ENCODE measurements around the gene SLC26A5. TPM values are rescaled to one million over a fixed set of nuclear protein-coding genes. Genes with fewer than 3 reads are reported as not detected.

Gene SLC26A5
- total RNA-seq, 2 experiments from 2014 or later: not detected

DNA sequence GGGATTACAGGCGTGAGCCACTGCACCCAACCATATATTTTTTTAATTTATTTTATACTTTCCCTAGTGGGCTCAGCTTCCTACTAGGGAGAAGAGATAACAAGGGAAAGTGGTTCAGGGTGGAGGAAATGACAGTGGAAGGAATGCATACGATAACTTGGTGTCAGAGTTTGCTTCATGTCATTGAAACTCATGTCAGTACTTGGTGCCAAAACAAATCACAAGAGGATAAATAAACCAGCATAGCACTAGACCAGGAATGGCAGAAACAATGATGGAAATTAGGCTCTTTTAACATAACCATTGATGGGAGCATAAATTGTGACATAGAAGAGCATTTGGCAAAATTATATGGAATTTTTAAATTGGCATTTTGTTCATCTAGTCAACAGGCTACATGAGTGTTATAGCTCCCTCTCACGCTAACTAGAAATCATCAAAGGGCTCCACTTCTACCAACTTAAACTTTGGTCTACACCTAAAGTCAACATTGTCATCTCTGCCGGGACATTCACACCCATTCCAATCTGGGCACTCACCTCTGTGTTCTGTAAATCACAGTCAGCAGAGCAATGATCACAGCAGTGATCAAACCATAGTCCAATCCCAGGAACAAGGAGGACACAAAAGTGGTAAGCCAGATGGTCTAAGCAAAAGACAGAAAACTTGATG is 57.4 kb downstream of the SLC26A5 start:
- Mint-ChIP-seq H3K27me3 (peaks cover 3% of the 10 kb centered on the region), H3K9me3 (no peaks in the 10 kb centered on the region)
- DNase-seq: no peak

DNA sequence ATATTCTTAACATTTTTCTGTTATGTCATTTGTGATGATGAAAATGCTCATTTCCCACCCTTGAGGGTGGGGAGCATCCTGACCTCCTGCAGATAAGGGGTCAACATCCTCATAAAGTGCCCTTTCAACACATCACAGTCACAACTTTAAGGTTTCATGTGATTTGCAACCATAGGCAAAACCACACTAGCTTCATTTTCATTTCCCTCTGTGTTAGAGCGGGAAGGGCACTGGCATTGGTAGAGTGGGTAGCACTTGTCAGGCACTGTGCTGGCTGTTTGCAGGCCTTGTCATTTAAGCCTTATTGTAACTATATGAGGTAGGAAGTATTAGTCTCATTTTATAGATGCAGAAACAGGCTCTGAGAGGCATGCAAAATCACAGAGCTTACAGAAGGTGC is 58.8 kb downstream of the SLC26A5 start:
- H3K36me3 Mint-ChIP-seq: no peaks in the 10 kb centered on the region
- no peaks in the 10 kb centered on the region for H3K4me1 Mint-ChIP-seq
- DNase-seq: no peak
- H3K27me3 Mint-ChIP-seq: peaks cover 3% of the 10 kb centered on the region
- H3K4me3 Mint-ChIP-seq: no peak overlapping the region
- H3K27ac Mint-ChIP-seq: no peak overlapping the region
- no peaks in the 10 kb centered on the region for H3K9me3 Mint-ChIP-seq

More for the DNA sequence above, 57.4 kb downstream of the SLC26A5 start:
- H3K4me3 Mint-ChIP-seq: no peak overlapping the region
- no peak overlapping the region for H3K27ac Mint-ChIP-seq
- H3K4me1 Mint-ChIP-seq: no peaks in the 10 kb centered on the region
- H3K36me3 Mint-ChIP-seq: no peaks in the 10 kb centered on the region

DNA sequence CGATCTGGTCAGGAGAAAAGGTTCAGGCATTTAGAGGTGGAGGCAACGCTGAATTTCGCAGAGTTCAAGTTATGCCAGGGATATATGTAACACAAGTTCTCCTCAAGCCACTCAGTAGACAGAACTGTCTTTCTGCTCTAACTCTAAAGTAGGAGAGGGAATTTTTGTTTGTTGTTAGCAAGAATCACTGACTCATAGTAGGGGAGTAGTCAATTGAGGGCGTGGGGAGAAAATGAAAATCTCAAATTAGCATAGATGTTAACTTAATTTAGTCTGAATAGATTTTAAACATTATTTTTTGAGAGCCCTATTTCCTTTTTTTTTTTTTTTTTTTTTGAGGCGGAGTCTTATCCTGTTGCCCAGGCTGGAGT is 64.0 kb downstream of the SLC26A5 start:
- Mint-ChIP-seq H3K36me3 (no peaks in the 10 kb centered on the region), H3K4me3 (no peak overlapping the region), H3K27ac (no peak overlapping the region), H3K27me3 (peaks cover 8% of the 10 kb centered on the region), H3K4me1 (no peaks in the 10 kb centered on the region), H3K9me3 (no peaks in the 10 kb centered on the region)
- DNase-seq: no peak

DNA sequence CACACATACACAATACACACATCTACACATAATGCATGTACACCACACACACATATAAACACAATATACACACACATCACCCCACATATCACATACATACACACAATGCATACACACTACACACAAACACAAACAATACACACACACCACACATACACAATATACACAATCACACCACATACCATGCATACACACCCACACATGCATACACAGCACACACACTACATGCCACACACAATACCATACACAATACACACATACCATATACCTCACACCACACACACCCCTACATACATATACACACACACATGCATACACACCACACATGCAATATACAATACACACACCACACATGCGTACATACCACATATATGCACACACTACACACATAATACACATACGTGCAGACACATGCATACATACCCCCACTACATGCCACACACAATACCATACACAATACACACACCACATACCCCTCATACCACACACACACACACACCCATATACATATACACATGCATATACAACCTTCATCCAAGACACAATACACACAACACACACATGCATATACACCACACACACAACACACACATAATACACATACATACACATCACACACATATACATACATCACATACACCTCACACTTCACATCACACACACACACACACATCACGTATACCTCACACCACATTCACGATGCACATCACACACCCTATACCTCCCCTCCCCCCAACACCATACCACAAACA is 64.6 kb downstream of the SLC26A5 start:
- Mint-ChIP-seq H3K27me3 (peaks cover 8% of the 10 kb centered on the region), H3K4me3 (no peak overlapping the region), H3K27ac (no peak overlapping the region), H3K4me1 (no peaks in the 10 kb centered on the region), H3K9me3 (no peaks in the 10 kb centered on the region), H3K36me3 (no peaks in the 10 kb centered on the region)
- no peak for DNase-seq

DNA sequence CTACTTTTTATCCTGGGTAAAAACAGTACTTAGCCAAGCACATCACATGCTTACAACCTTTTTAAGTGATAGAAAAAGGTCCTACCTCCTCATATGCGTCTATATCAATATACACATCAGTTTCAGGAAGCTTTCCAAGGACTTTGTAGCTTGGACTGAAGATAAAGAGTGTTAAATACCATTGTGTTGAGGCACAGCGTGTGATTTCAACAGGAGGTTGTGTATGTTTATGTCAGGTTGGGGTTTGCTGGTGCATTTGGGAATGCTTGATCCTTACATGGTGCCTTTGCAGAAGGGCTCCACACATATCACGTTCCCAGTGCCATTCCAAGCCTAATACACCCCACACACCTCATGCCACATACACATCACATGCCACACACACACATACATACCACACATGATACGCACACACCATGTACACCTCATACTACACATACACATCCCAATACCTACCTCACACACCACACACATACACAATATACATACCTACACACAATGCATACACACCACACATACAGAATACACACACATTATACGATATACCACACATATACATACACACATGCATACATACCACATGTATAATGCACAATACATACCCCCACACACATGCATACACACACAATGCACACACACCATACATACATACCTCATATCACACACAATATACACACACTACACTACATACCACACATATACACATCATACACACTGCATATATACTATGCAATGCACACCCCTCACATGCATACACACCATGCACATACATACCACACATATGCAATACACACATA is 65.4 kb downstream of the SLC26A5 start:
- Mint-ChIP-seq H3K36me3 (no peaks in the 10 kb centered on the region), H3K27me3 (peaks cover 8% of the 10 kb centered on the region), H3K4me3 (no peak overlapping the region), H3K9me3 (no peaks in the 10 kb centered on the region), H3K27ac (no peak overlapping the region), H3K4me1 (no peaks in the 10 kb centered on the region)
- no peak for DNase-seq

DNA sequence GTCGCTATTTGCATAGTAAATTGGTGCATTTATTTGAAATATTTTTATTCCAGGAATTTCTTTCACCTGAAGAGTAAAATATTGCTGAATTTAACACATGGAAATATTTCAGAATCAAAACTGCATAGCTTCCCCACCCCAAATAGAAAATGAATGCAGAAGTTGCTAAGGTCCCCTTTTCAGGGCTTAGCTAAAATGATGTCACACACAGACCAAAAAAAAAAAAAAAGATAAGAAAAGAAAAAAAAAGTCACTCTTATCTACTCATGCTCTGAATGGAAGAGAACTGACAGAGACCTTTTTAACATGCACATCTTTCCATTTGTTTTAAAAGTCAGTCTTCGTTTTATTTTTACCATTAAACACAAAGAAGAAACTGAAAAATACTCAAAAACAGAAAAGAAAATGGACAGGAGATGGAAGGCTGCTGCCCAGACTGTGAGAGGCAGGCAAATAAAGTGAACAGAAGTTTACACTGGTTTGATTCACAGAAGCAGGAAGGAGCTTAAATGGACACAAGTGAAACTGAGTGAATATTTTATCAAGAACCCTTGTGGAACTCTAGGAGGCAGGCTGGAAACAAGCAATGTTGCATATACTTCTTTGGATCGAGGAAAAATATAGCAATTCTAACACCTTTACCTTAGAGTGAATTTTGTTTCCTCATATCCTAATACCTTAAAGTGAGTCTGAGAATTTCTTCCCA is 66.6 kb downstream of the SLC26A5 start:
- Mint-ChIP-seq H3K9me3 (no peaks in the 10 kb centered on the region), H3K27ac (no peak overlapping the region), H3K4me3 (no peak overlapping the region), H3K36me3 (no peaks in the 10 kb centered on the region), H3K4me1 (no peaks in the 10 kb centered on the region), H3K27me3 (peaks cover 5% of the 10 kb centered on the region)
- no peak for DNase-seq

DNA sequence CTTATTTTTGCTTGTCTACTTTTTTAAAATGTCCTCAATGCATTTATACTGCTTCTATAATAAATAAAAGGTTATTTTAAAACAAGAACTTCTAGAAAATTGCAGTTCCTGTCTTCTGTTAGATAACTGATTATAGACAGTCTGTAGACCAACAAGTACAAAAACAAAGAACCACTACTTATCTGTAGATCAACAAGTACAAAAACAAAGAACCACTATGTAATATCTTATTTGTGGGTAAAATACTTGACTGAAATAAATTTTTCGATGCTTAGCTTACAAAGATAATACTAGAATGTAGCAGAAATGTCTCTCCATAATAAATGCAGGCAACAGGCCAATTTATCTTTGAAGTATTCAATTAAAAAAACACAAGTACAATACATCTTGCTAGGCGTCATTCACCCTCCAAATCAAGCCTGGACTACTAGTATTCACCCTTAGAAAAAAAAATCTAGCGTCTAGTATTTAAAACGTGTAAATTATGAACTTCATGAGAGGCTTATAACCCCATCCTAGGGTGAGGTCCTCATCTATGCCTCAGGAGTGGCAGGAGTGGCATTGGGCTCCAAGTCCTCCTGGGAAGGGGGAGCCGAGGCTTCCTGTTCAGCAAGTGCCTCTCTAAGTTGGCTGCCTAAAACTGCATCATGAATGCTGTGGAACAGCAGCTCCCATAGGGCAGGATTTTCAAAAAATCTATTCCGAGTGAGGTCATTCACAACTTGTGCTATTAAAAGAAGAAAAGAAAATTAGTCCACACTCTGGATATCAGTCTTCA is 72.0 kb downstream of the SLC26A5 start:
- H3K27me3 Mint-ChIP-seq: no peaks in the 10 kb centered on the region
- no peaks in the 10 kb centered on the region for H3K36me3 Mint-ChIP-seq
- no peaks in the 10 kb centered on the region for H3K4me1 Mint-ChIP-seq
- DNase-seq: no peak
- no peak overlapping the region for H3K27ac Mint-ChIP-seq
- no peaks in the 10 kb centered on the region for H3K9me3 Mint-ChIP-seq
- no peak overlapping the region for H3K4me3 Mint-ChIP-seq

DNA sequence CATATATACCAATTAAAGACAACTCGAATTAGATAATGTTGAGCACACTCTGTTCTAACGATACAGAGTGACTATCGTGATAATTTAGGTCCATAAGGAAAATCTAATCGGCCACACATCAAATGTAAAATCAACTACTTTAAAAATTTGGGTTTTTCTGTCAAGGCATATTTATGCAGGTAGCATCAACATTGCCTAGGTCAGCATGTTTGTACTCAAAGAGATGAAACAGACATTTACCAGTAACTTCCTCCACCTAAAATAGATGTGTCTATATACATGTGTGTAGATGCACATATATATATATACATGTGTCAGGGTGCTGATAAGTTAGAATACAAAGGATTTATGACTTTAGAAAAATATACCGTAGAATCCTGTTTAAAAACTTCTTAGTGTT is 76.6 kb downstream of the SLC26A5 start:
- Mint-ChIP-seq H3K4me1 (no peaks in the 10 kb centered on the region), H3K4me3 (no peak overlapping the region), H3K27ac (no peak overlapping the region), H3K36me3 (peaks cover 9% of the 10 kb centered on the region), H3K9me3 (no peaks in the 10 kb centered on the region), H3K27me3 (no peaks in the 10 kb centered on the region)
- no peak for DNase-seq

DNA sequence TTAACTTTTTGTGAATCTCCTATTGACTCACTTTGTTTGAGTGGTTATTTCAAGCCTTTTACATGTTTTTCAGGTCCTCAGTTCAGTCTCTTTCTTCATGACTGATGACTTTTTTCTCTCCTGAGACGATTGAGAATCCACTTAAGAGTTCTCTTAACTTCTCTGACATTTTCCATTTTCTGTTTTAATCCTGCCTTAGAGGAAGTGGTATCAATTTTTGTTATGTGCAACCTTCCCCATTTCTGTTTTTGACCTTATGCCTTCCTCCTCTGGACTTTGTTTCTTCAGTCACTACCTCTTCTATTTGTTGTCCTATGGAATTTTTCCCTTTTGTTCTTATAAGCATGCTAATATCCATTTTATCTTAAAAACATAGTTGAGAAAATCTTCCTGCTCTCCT is 96.2 kb downstream of the SLC26A5 start:
- Mint-ChIP-seq H3K4me3 (peak overlapping the region; percentile 75), H3K27me3 (no peaks in the 10 kb centered on the region), H3K4me1 (peaks cover 44% of the 10 kb centered on the region), H3K27ac (peak overlapping the region; percentile 22), H3K9me3 (no peaks in the 10 kb centered on the region), H3K36me3 (peaks cover 20% of the 10 kb centered on the region)
- DNase-seq: no peak

DNA sequence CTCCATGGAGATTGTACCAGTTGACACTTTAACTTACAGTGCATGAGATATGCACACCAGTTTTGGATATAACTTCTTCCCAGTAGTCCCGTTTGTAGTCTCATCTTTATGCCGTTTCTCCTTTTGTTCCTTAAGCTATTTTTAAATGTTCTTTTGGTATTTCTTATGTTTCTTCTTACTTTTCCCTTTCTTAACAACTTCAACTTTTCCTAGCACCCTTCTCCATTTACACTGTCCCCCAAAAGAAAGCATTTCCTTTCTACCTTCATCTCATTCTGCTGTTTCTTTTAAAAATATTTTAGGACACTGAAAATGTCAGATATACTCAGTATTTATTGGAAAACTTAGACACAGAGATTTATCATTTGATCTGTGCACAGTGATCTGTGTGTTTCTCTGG is 97.0 kb downstream of the SLC26A5 start:
- no peaks in the 10 kb centered on the region for H3K9me3 Mint-ChIP-seq
- H3K4me3 Mint-ChIP-seq: peak overlapping the region; percentile 98
- DNase-seq: no peak
- H3K27ac Mint-ChIP-seq: peak overlapping the region; percentile 64
- H3K27me3 Mint-ChIP-seq: no peaks in the 10 kb centered on the region
- peaks cover 22% of the 10 kb centered on the region for H3K36me3 Mint-ChIP-seq
- peaks cover 44% of the 10 kb centered on the region for H3K4me1 Mint-ChIP-seq

DNA sequence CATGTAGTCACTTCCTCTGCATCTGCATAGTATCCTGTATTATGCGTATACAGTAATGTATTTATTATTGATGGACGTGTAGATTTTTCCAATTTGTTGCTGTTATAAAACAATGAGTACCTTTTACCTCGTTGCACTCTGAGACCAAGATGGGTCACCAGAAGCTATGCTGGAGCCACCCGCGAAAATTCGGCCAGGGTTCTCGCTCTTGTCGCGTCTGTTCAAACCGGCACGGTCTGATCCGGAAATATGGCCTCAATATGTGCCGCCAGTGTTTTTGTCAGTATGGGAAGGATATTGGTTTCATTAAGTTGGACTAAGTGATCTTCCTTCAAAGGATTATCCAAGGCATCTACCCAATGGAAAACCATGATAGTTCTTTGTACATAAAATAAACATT is 97.6 kb downstream of the SLC26A5 start:
- peak; percentile 5 for DNase-seq

DNA sequence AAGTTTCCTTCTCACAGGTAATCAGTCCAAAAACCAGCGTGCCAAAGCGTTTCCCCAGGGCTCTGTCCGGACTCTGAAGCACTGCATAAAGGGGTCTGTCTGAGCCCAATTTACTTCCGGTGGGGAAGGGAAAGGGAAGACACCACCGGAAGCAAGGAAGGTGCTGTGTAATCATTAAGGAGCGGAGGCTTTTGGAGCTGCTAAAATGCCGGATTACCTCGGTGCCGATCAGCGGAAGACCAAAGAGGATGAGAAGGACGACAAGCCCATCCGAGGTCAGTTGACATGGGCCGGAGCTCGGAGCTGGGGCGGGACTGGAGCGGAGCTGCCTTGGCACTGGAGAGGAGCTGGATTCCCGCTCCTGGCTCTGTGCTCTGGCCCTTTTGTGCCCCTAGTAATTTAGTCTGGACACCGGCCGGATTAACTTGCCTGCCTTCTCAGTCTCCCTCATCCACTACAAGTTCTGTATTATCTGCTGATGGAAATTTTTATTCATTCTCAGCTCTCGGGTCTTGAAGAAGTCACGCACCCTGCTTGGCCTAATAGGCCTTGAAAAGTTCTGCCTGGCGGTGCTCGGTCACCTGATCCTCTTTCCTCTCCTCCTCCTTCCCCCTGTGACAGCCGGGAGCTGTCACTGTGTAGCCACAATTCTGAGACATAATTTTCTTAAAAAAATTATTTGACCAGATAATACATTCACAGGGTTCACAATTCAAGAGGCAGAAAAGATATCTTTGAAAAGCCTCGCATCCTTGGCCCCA is 98.3 kb downstream of the SLC26A5 start, which contains the start of gene PSMC2:
TSS of gene PSMC2 (plus strand) at position 137 of the 761 bp plus-strand sequence. CDS start at position 206, 69 bp downstream.
- H3K4me3 Mint-ChIP-seq: peak within 1 kb of the TSS; percentile 98
- H3K27ac Mint-ChIP-seq: peak within 1 kb of the TSS; percentile 98
- peak; percentile 80 for DNase-seq
- no peaks in the 10 kb centered on the region for H3K9me3 Mint-ChIP-seq
- H3K4me1 Mint-ChIP-seq: peaks cover 41% of the 10 kb centered on the region
- peaks cover 24% of the 10 kb centered on the region for H3K36me3 Mint-ChIP-seq
- H3K27me3 Mint-ChIP-seq: no peaks in the 10 kb centered on the region

More for the DNA sequence above, 97.6 kb downstream of the SLC26A5 start:
- peak overlapping the region; percentile 98 for H3K4me3 Mint-ChIP-seq
- H3K9me3 Mint-ChIP-seq: no peaks in the 10 kb centered on the region
- no peaks in the 10 kb centered on the region for H3K27me3 Mint-ChIP-seq
- H3K36me3 Mint-ChIP-seq: peaks cover 26% of the 10 kb centered on the region
- peak overlapping the region; percentile 87 for H3K27ac Mint-ChIP-seq
- peaks cover 44% of the 10 kb centered on the region for H3K4me1 Mint-ChIP-seq

DNA sequence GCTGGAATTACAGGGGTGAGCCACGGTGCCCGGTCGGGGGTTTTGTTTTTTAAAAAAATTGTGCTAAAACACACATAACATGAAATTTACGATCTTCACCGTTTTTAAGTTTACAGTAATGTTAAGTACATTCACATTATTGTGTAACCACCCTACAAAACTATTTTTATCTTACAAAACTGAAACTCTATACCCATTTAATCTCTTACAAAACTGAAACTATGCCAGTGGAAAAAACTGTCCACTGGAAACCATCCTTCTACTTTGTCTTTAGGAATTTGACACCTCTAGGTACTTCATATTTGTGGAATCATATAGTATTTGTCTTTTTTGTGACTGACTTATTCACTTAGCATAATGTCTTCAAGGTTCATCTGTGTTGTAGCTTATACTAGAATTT is 99.6 kb downstream of the SLC26A5 start:
- Mint-ChIP-seq H3K4me1 (peaks cover 39% of the 10 kb centered on the region), H3K27me3 (no peaks in the 10 kb centered on the region), H3K36me3 (peaks cover 28% of the 10 kb centered on the region), H3K4me3 (peak overlapping the region; percentile 98), H3K9me3 (no peaks in the 10 kb centered on the region), H3K27ac (peak overlapping the region; percentile 98)
- DNase-seq: no peak
